Measurements from ENCODE around the gene TPO. TPM values are rescaled to one million over a fixed set of nuclear protein-coding genes. Genes with fewer than 3 reads are reported as not detected.

TPO gene
- total and polyA plus RNA-seq, 9 donors: 0.08 to 0.53 (median 0.18) TPM

DNA sequence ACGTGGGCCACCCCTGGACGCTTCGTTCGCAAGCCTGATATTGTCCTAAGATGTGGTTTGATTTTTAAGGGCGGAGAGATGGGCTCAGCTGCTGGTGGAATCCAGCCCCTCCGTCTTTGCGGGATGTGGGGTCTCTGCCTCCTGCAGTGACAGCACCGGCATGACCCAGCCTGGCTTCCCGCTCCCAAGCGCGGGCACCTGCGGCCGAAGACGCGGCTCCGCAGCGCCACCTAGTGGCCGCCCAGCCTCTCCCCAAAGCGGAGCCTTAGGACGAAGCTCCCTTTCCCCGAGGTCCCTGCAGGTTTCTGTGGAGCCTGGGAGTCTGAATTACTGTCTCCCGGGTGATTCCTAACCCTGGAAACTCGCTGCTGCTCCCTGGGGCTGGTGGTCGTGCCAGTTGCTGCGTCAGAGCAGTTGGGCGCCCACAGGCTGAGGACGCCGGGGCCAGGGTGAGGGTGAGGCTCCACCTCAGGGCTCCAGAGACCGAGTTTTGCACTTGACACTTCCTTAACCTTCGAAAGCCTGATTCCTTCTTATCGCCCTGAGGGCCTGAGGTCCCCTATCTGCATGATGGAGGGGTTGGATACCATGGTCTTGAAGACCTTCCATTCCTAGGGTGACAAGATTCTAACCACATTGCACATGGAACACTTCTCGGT, 137.5 kb downstream of the TPO start:
- H3K27me3 ChIP-seq (ENCODE audit: control insufficient read depth, insufficient read depth, low read length): peaks cover 5% of the 10 kb centered on the region
- no peaks in the 10 kb centered on the region for H3K9me3 ChIP-seq (replicated peaks; ENCODE audit: control insufficient read depth, low read depth, low read length)
- no peak overlapping the region for H3K27ac ChIP-seq (ENCODE audit: low read length)
- WGBS (ENCODE audit: insufficient coverage): 21% methylated on average over 28 of the region's 32 CpGs
- H3K36me3 ChIP-seq (ENCODE audit: control insufficient read depth, insufficient read depth, low read length): no peaks in the 10 kb centered on the region
- DNase-seq: peak; percentile 48
- no peak overlapping the region for H3K4me3 ChIP-seq (ENCODE audit: low read length)
- H3K4me1 ChIP-seq (ENCODE audit: control insufficient read depth, insufficient read depth, low read length): peaks cover 15% of the 10 kb centered on the region

- Histone ChIP-seq H3K36me3 (ENCODE audit: control insufficient read depth, insufficient read depth, low read length) (no peaks in the 10 kb centered on the region), H3K4me1 (ENCODE audit: control insufficient read depth, insufficient read depth, low read length) (peaks cover 15% of the 10 kb centered on the region), H3K9me3 (replicated peaks; ENCODE audit: control insufficient read depth, low read depth, low read length) (no peaks in the 10 kb centered on the region), H3K27ac (ENCODE audit: low read length) (no peak overlapping the region), H3K27me3 (ENCODE audit: control insufficient read depth, insufficient read depth, low read length) (peaks cover 5% of the 10 kb centered on the region), H3K4me3 (ENCODE audit: low read length) (no peak overlapping the region)
- WGBS (ENCODE audit: insufficient coverage): no CpG with 5 or more reads among the region's 4 CpGs
- no peak for DNase-seq
Observed at GRCh38 chr2:1551905-1552304, 138.6 kb downstream of the TPO start.

GRCh38 chr2:1552611-1553010, 139.3 kb downstream of the TPO start:
- H3K36me3 ChIP-seq (ENCODE audit: control insufficient read depth, insufficient read depth, low read length): no peaks in the 10 kb centered on the region
- H3K9me3 ChIP-seq (replicated peaks; ENCODE audit: control insufficient read depth, low read depth, low read length): no peaks in the 10 kb centered on the region
- no peak overlapping the region for H3K27ac ChIP-seq (ENCODE audit: low read length)
- no peak for DNase-seq
- H3K27me3 ChIP-seq (ENCODE audit: control insufficient read depth, insufficient read depth, low read length): peaks cover 5% of the 10 kb centered on the region
- WGBS (ENCODE audit: insufficient coverage): 68% methylated on average over 2 of the region's 7 CpGs
- no peak overlapping the region for H3K4me3 ChIP-seq (ENCODE audit: low read length)
- peaks cover 15% of the 10 kb centered on the region for H3K4me1 ChIP-seq (ENCODE audit: control insufficient read depth, insufficient read depth, low read length)

DNA sequence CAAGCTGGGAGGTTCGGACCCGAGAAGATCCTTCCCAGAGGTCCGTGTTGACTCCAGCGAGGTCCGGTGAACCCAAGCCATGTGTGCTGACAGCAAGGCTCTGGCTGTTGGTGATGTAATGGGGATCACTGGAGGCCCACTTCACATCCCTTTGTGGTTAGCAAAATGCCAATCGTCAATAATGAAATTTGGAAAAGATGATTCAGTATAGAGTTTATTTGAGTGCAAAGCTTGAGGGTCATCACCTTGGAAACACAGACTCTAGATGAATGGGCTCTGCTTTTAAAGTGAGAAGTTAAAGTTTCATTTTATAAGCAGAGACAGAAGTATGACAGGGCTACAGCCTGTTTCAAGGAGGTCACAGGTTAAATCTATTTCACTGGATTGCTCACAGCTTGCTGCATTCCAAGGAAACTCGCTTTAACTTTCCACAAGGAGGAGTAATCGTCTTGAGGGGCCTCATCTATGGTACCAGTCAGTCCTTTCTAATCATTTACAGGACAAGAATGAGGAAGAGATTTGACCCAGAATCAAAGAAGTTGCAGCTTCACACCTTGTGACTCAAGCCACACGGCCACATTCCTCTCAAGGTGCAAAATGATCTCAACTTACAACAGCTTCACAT, 140.5 kb downstream of the TPO start:
- DNase-seq: peak; percentile 36
- no peaks in the 10 kb centered on the region for H3K9me3 ChIP-seq (replicated peaks; ENCODE audit: control insufficient read depth, low read depth, low read length)
- no peak overlapping the region for H3K4me3 ChIP-seq (ENCODE audit: low read length)
- no peaks in the 10 kb centered on the region for H3K36me3 ChIP-seq (ENCODE audit: control insufficient read depth, insufficient read depth, low read length)
- peaks cover 5% of the 10 kb centered on the region for H3K27me3 ChIP-seq (ENCODE audit: control insufficient read depth, insufficient read depth, low read length)
- H3K27ac ChIP-seq (ENCODE audit: low read length): no peak overlapping the region
- 53% methylated on average over 6 of the region's 9 CpGs for WGBS (ENCODE audit: insufficient coverage)
- H3K4me1 ChIP-seq (ENCODE audit: control insufficient read depth, insufficient read depth, low read length): peaks cover 15% of the 10 kb centered on the region

GRCh38 chr2:1556286-1556685, 143.0 kb downstream of the TPO start:
- Histone ChIP-seq H3K9me3 (replicated peaks; ENCODE audit: control insufficient read depth, low read depth, low read length) (no peaks in the 10 kb centered on the region), H3K4me3 (ENCODE audit: low read length) (no peak overlapping the region), H3K4me1 (ENCODE audit: control insufficient read depth, insufficient read depth, low read length) (no peaks in the 10 kb centered on the region), H3K36me3 (ENCODE audit: control insufficient read depth, insufficient read depth, low read length) (no peaks in the 10 kb centered on the region), H3K27me3 (ENCODE audit: control insufficient read depth, insufficient read depth, low read length) (peaks cover 2% of the 10 kb centered on the region), H3K27ac (ENCODE audit: low read length) (no peak overlapping the region)
- 87% methylated on average over 8 of the region's 9 CpGs for WGBS (ENCODE audit: insufficient coverage)
- no peak for DNase-seq

DNA sequence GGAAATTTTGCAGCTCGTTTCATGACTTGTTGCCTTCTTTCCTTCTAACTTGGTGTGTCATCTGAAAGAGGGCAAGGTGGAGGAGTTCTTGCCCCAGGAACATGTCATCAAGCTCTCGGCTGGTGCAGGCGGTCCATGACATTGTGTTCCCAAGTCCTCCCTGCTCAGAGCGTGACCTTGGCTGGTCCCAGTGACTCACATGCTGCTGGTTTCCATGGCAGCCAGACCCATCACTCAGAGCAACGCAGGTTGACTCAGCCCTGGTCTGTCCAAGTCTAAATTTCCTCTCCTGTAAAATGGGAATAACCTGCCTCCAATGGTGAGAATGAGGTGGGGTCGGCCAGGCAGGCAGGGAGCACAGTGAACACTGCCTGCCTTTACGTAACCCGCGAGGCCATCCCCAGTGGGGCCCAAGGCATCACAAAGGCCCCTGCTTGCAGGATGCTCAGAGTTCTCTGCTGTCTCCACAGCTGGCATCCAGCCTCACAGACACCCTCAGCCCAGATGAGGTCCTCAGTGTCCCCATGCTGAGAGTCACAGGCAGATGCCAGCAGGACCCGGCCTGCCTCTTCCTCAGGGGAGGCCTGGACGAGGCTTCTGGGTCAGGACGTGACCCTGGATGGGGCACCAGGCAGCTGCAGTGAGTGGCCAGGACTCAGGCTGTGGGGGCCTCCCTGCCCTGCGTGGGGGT, 143.7 kb downstream of the TPO start:
- no peaks in the 10 kb centered on the region for H3K27me3 ChIP-seq (ENCODE audit: control insufficient read depth, insufficient read depth, low read length)
- H3K4me1 ChIP-seq (ENCODE audit: control insufficient read depth, insufficient read depth, low read length): no peaks in the 10 kb centered on the region
- DNase-seq: no peak
- H3K9me3 ChIP-seq (replicated peaks; ENCODE audit: control insufficient read depth, low read depth, low read length): no peaks in the 10 kb centered on the region
- H3K27ac ChIP-seq (ENCODE audit: low read length): no peak overlapping the region
- H3K36me3 ChIP-seq (ENCODE audit: control insufficient read depth, insufficient read depth, low read length): no peaks in the 10 kb centered on the region
- H3K4me3 ChIP-seq (ENCODE audit: low read length): no peak overlapping the region
- 78% methylated on average over 12 of the region's 13 CpGs for WGBS (ENCODE audit: insufficient coverage)

DNA sequence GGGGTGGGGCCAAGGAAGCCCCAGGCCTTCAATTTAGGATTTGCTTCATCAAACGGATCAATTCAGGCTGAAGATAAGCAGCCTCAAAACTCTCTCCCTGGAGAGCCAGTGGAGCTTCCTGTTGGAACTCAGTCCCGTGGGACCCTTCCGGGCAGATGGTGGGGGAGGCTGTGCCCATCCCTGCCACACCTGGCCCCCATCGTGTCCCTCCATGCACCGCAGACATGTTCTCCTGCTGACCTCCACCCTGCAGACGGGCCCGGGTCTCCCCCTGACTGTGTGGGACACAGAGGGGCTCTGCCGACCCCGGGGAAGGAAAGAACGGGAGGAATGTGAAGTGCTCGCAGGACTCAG, 144.2 kb downstream of the TPO start:
- H3K27ac ChIP-seq (ENCODE audit: low read length): no peak overlapping the region
- peaks cover 2% of the 10 kb centered on the region for H3K27me3 ChIP-seq (ENCODE audit: control insufficient read depth, insufficient read depth, low read length)
- DNase-seq: no peak
- no peaks in the 10 kb centered on the region for H3K36me3 ChIP-seq (ENCODE audit: control insufficient read depth, insufficient read depth, low read length)
- WGBS (ENCODE audit: insufficient coverage): 46% methylated on average over 8 of the region's 11 CpGs
- no peak overlapping the region for H3K4me3 ChIP-seq (ENCODE audit: low read length)
- H3K9me3 ChIP-seq (replicated peaks; ENCODE audit: control insufficient read depth, low read depth, low read length): no peaks in the 10 kb centered on the region
- H3K4me1 ChIP-seq (ENCODE audit: control insufficient read depth, insufficient read depth, low read length): peaks cover 3% of the 10 kb centered on the region

DNA sequence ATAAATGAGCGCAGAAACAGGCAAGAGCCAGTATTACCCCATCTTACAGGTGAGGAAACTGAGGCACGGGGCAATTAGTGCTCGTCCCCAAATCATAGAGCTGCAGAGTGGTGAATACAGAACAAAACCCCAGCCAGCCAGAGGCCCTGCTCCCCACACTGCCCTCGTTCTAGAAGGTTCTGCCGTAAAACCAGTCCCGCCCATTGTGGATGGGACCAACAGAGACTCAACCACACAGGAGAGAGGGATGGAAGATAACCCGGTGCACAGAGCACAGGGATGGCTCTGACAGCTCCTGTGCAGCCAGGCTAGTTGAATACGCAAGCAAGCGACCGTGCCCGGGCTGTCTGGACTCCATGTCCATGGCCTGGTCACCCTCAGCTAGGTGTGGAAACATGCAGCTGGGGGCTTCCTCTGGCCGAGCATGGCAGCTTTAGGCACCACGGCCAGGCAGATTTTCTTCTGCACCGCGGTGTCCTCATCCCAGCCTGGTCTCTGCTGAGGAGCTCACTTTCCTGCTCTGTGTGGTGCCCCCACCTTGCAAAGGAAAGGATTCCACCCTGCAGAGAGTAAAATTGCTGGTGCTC, 146.4 kb downstream of the TPO start:
- no peak overlapping the region for H3K27ac ChIP-seq (ENCODE audit: low read length)
- DNase-seq: no peak
- H3K36me3 ChIP-seq (ENCODE audit: control insufficient read depth, insufficient read depth, low read length): no peaks in the 10 kb centered on the region
- WGBS (ENCODE audit: insufficient coverage): 88% methylated on average over 15 of the region's 15 CpGs
- no peak overlapping the region for H3K4me3 ChIP-seq (ENCODE audit: low read length)
- H3K27me3 ChIP-seq (ENCODE audit: control insufficient read depth, insufficient read depth, low read length): peaks cover 2% of the 10 kb centered on the region
- no peaks in the 10 kb centered on the region for H3K9me3 ChIP-seq (replicated peaks; ENCODE audit: control insufficient read depth, low read depth, low read length)
- H3K4me1 ChIP-seq (ENCODE audit: control insufficient read depth, insufficient read depth, low read length): peaks cover 7% of the 10 kb centered on the region

DNA sequence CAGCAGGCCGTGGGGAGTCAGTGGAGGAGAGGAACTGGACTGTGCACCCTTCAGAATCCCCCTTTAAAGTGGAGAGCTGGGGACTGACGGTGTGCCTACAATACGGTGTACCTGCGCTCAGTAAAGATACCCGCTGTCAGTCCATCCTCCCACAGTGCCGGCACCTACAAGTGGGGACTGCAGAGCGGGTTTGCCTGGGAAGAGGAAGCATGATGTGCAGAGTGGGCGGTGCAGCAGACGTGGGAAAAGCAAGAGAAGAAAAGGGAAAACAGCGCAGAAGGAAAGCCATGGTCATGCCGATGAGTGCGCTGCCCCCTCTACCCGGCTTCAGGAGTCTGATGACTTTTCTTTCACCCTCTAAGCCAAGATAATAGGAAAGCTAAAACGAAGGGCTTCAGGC, 148.0 kb downstream of the TPO start:
- Histone ChIP-seq H3K4me3 (ENCODE audit: low read length) (no peak overlapping the region), H3K27ac (ENCODE audit: low read length) (no peak overlapping the region)
- WGBS (ENCODE audit: insufficient coverage): 38% methylated on average over 2 of the region's 14 CpGs

GRCh38 chr2:1561811-1562421, 148.7 kb downstream of the TPO start:
- Histone ChIP-seq H3K27me3 (ENCODE audit: control insufficient read depth, insufficient read depth, low read length) (peaks cover 2% of the 10 kb centered on the region), H3K27ac (ENCODE audit: low read length) (peak overlapping the region; percentile 3), H3K36me3 (ENCODE audit: control insufficient read depth, insufficient read depth, low read length) (no peaks in the 10 kb centered on the region), H3K9me3 (replicated peaks; ENCODE audit: control insufficient read depth, low read depth, low read length) (no peaks in the 10 kb centered on the region), H3K4me3 (ENCODE audit: low read length) (no peak overlapping the region), H3K4me1 (ENCODE audit: control insufficient read depth, insufficient read depth, low read length) (peaks cover 7% of the 10 kb centered on the region)
- DNase-seq: peak; percentile 84
- 34% methylated on average over 21 of the region's 24 CpGs for WGBS (ENCODE audit: insufficient coverage)

More for the DNA sequence above, 148.0 kb downstream of the TPO start:
- peaks cover 7% of the 10 kb centered on the region for H3K4me1 ChIP-seq (ENCODE audit: control insufficient read depth, insufficient read depth, low read length)
- peaks cover 2% of the 10 kb centered on the region for H3K27me3 ChIP-seq (ENCODE audit: control insufficient read depth, insufficient read depth, low read length)
- DNase-seq: no peak
- H3K36me3 ChIP-seq (ENCODE audit: control insufficient read depth, insufficient read depth, low read length): no peaks in the 10 kb centered on the region
- H3K9me3 ChIP-seq (replicated peaks; ENCODE audit: control insufficient read depth, low read depth, low read length): no peaks in the 10 kb centered on the region
